K562 (cell line): ENCODE measurements around the gene R3HDM2. TPM values are rescaled to one million over a fixed set of nuclear protein-coding genes. Genes with fewer than 3 reads are reported as not detected.
A peak's percentile ranks its signal among the peaks of the same experiment; 100 is the strongest.

Experiments
- ATAC-seq: fragments of 200-7000 bp; cut with Tn5 transposase; 3 replicates; pipeline ENCODE4 v1.9.1; 2020; ENCODE audit warnings: moderate library complexity
- BruUV-seq: library from RNA; stranded (reverse); fragments of 400-500 nt; replicated peaks from 2 replicates; lab custom pipeline; 2021; lab: Mats Ljungman, UMichigan
- CTCF ChIA-PET: fragments of 300-600 bp; formaldehyde crosslinking; extraction: SDS; loops from one replicate; lab custom pipeline; 2021; ENCODE audit warnings: low intra/inter-chr PET ratio; lab: Yijun Ruan, JAX
- POLR2A ChIA-PET: fragments of 300-600, 350-650 bp; sonication (Branson Sonifier 250); formaldehyde crosslinking; extraction: SDS; loops from one replicate; lab custom pipeline; 2021; ENCODE audit warnings: antibody characterized with exemption, inconsistent platforms; lab: Yijun Ruan, JAX
- DNase-seq, 4 experiments: peaks; one replicate each; pipeline versions ENCODE4 v3.0.0 to v3.0.0-alpha.2; 2011 to 2018; ENCODE audit warnings: low spot score in 3 of 4, mixed read lengths in 3 of 4; ENCODE audit errors: extremely low read depth in 1 of 4
- FAIRE-seq: peaks from 2 replicates; lab custom pipeline; 2011; peaks lifted over from hg19 to GRCh38; lab: Jason Lieb, UNC
- H2AFZ ChIP-seq: 2 replicates; pipeline ENCODE4 v1.6.0; 2011; ENCODE audit warnings: low read depth, low read length, control low read depth, inconsistent platforms
- H3K27ac ChIP-seq: fragments of 200-600 bp; 3 replicates; pipeline ENCODE4 v1.8.0; 2011; ENCODE audit warnings: low read depth, mild to moderate bottlenecking, control low read depth, inconsistent platforms, low read length, moderate library complexity, mixed read lengths; ENCODE audit errors: extremely low read depth
- H3K27me3 ChIP-seq, 2 experiments: fragments of 300-600 bp in 1 of 2; 2 replicates in 1 of 2; 3 replicates in 1 of 2; pipeline versions ENCODE4 v1.6.0 to v1.8.0; 2011; ENCODE audit warnings: inconsistent platforms in 2 of 2, low read length in 2 of 2, mild to moderate bottlenecking in 1 of 2, mixed read lengths in 1 of 2, moderate library complexity in 1 of 2; ENCODE audit not compliant: control insufficient read depth in 2 of 2, insufficient read depth in 2 of 2
- H3K36me3 ChIP-seq: fragments of 300-600 bp; 3 replicates; pipeline ENCODE4 v1.8.0; 2011; ENCODE audit warnings: mild to moderate bottlenecking, low read length, inconsistent platforms; ENCODE audit not compliant: control insufficient read depth, insufficient read depth
- H3K4me1 ChIP-seq, 2 experiments: fragments of 200-600 bp in 1 of 2; replicated peaks in 1 of 2; 2 replicates in 1 of 2; 3 replicates in 1 of 2; pipeline versions ENCODE4 v1.5.1 to v1.8.0; 2011; ENCODE audit warnings: inconsistent platforms in 2 of 2, low read length in 2 of 2, mild to moderate bottlenecking in 1 of 2, mixed read lengths in 1 of 2, moderate library complexity in 1 of 2; ENCODE audit not compliant: control insufficient read depth in 2 of 2, insufficient read depth in 2 of 2
- H3K4me2 ChIP-seq: 2 replicates; pipeline ENCODE4 v1.6.1; 2011; ENCODE audit warnings: low read length, control low read depth, inconsistent platforms, mixed read lengths; ENCODE audit not compliant: insufficient read depth
- H3K4me3 ChIP-seq: fragments of 200-600 bp; sonication (generic), shearing (Covaris generic); 2 replicates; pipeline ENCODE4 v1.5.1; 2016; ENCODE audit warnings: control low read depth, inconsistent platforms
- H3K79me2 ChIP-seq: fragments of 200-600 bp; 3 replicates; pipeline ENCODE4 v1.8.0; 2011; ENCODE audit warnings: low read length, inconsistent platforms; ENCODE audit not compliant: control insufficient read depth, insufficient read depth
- H3K9ac ChIP-seq, 2 experiments: 2 replicates each; pipeline versions ENCODE4 v1.6.0 to v1.6.1; 2011; ENCODE audit warnings: low read depth in 2 of 2, low read length in 2 of 2, control low read depth in 1 of 2, inconsistent platforms in 1 of 2, mild to moderate bottlenecking in 1 of 2, mixed read lengths in 1 of 2; ENCODE audit not compliant: insufficient read depth in 1 of 2
- H3K9me1 ChIP-seq: one replicate; pipeline ENCODE4 v1.6.0; 2011; ENCODE audit warnings: inconsistent platforms, mild to moderate bottlenecking, low read length, moderate library complexity; ENCODE audit not compliant: control insufficient read depth, insufficient read depth
- H3K9me3 ChIP-seq: replicated peaks from 2 replicates; pipeline ENCODE4 v1.5.1; 2011; ENCODE audit warnings: low read depth, low read length, inconsistent platforms; ENCODE audit not compliant: control insufficient read depth, insufficient read depth
- H4K20me1 ChIP-seq: replicated peaks from 2 replicates; pipeline ENCODE4 v1.6.1; 2011; ENCODE audit warnings: low read length, inconsistent platforms, mixed read lengths; ENCODE audit not compliant: control insufficient read depth, insufficient read depth
- C11orf30 ChIP-seq: fragments of 450-650 bp; IDR thresholded peaks from 2 replicates; pipeline ENCODE4 v1.6.1; 2016; ENCODE audit warnings: low read depth, mild to moderate bottlenecking
- CBFA2T3 ChIP-seq: fragments of 450-650 bp; IDR thresholded peaks from 2 replicates; pipeline ENCODE4 v1.6.1; 2017
- CBFB ChIP-seq: sonication (generic); formaldehyde crosslinking; IDR thresholded peaks from 2 replicates; pipeline ENCODE4 v1.4.0; 2020; ENCODE audit warnings: mild to moderate bottlenecking, missing genetic modification reagents
- ILF3 ChIP-seq: fragments of 450-650 bp; IDR thresholded peaks from 2 replicates; pipeline ENCODE4 v1.6.1; 2018; ENCODE audit warnings: antibody characterized with exemption, mild to moderate bottlenecking, moderate library complexity, borderline replicate concordance
- PCBP1 ChIP-seq: fragments of 200-400 bp; formaldehyde crosslinking; IDR thresholded peaks from 2 replicates; pipeline ENCODE4 v1.6.1; 2018; ENCODE audit warnings: mild to moderate bottlenecking, low read depth, low read length; ENCODE audit not compliant: poor library complexity, severe bottlenecking
- SMAD3 ChIP-seq: fragments of 450-650 bp; formaldehyde crosslinking; conservative IDR thresholded peaks from 2 replicates; pipeline ENCODE4 v1.4.0; 2020; ENCODE audit warnings: mild to moderate bottlenecking
- TCF3 ChIP-seq: sonication (generic); formaldehyde crosslinking; IDR thresholded peaks from 2 replicates; pipeline ENCODE4 v1.4.0; 2020; ENCODE audit warnings: mild to moderate bottlenecking, missing genetic modification reagents
- TSC22D4 ChIP-seq: fragments of 450-650 bp; IDR thresholded peaks from 2 replicates; pipeline ENCODE4 v1.6.1; 2016; ENCODE audit warnings: missing genetic modification characterization, missing biosample characterization, control low read depth
- U2AF1 ChIP-seq: fragments of 200-400 bp; formaldehyde crosslinking; optimal IDR thresholded peaks from 2 replicates; pipeline ENCODE3; 2017; ENCODE audit warnings: mild to moderate bottlenecking, low read depth, low read length, moderate library complexity
- ZNF316 ChIP-seq: fragments of 450-650 bp; IDR thresholded peaks from 2 replicates; pipeline ENCODE4 v1.6.1; 2016
- ZNF766 ChIP-seq: fragments of 200-800 bp; sonication (Bioruptor generic); conservative IDR thresholded peaks from 2 replicates; pipeline ENCODE4 v1.6.1; 2016; ENCODE audit warnings: missing genetic modification characterization, missing compliant biosample characterization
- WGBS: fragments of 100-300 bp; shearing (Covaris generic); methylation state at CpG from one replicate; pipeline ENCODE4 v1.1.6; 2016; ENCODE audit warnings: low coverage, mixed read lengths; ENCODE audit not compliant: insufficient coverage; ENCODE audit errors: missing lambda C conversion rate; 5-methylcytosine and 5-hydroxymethylcytosine counted together
- in situ Hi-C: fragments of 300-500 bp; cut with MboI; formaldehyde crosslinking; loops from 4 replicates; pipeline ENCODE4 v1.15.0; 2018; ENCODE audit warnings: inconsistent platforms, mixed read lengths
- intact Hi-C: fragments of 100-400 bp; cut with micrococcal nuclease; formaldehyde crosslinking; loops from 2 replicates; pipeline ENCODE4 v1.14.2; 2022
- polyA plus RNA-seq, 8 experiments: library from polyadenylated mRNA; depleted of rRNA in 4 of 8; stranded (reverse) in 5 of 8; unstranded in 3 of 8; fragments of >200 nt; fragmentation: Nextera tagmentation in 2 of 8; fragmentation: Illumina TruSeq in 1 of 8; extraction: Ambion mirVana in 2 of 8; extraction: Trizol in 1 of 8; gene quantifications; 2 replicates each; pipeline versions ENCODE4 v1.2.1 to v1.2.3, GENCODE V29; 2011 to 2014; ENCODE audit warnings: inconsistent platforms in 1 of 8, missing spikeins in 1 of 8
- total RNA-seq, 7 experiments: library from RNA; depleted of rRNA in 6 of 7; stranded (reverse); fragments of >200 nt in 6 of 7; fragmentation: Illumina TruSeq in 2 of 7; extraction: Trizol in 2 of 7; gene quantifications; 2 replicates each; pipeline versions ENCODE4 v1.2.1 to v1.2.3, GENCODE V29; 2011 to 2021; ENCODE audit warnings: low replicate concordance in 1 of 7
- TF ChIP-seq, protein P1 (sequence below): fragments of 250-450 bp; sonication (Bioruptor Pico); IDR thresholded peaks from 2 replicates; pipeline ENCODE4 v1.5.0; 2022; ENCODE audit warnings: mild to moderate bottlenecking

The R3HDM2 gene
- total and polyA plus RNA-seq, 9 of the 15 experiments (the other 6 are each of a cell fraction or from before 2014, with no cell fraction given) = 3.3 to 18.8 (median 9.0) TPM

DNA sequence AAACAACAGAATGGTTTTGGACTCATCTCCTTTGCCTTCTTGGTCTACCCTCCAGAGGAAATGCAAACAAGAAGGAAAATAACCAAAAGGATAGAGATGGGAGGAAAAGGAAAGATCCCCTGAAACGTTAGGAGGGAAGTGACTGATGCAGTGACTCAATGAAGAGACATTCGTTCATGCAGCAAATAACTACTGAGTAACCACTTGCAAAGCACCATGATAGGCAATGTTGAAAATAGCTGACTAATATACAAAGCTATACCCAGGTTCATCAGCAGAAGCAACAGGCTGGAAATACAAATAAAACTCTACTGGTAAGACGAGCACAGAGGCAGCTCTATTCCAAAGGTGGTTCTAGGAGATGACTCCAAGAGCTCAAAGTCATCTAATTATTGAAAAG is 41.8 kb downstream of the R3HDM2 start (continued):
- TF ChIP-seq ILF3 (no peak), ZNF316 (peak; percentile 78), TSC22D4 (tag) (no peak), CBFB (CRISPR knock-in tag) (no peak), U2AF1 (no peak), C11orf30 (peak; percentile 67)
- TF ChIP-seq, protein P1, sequence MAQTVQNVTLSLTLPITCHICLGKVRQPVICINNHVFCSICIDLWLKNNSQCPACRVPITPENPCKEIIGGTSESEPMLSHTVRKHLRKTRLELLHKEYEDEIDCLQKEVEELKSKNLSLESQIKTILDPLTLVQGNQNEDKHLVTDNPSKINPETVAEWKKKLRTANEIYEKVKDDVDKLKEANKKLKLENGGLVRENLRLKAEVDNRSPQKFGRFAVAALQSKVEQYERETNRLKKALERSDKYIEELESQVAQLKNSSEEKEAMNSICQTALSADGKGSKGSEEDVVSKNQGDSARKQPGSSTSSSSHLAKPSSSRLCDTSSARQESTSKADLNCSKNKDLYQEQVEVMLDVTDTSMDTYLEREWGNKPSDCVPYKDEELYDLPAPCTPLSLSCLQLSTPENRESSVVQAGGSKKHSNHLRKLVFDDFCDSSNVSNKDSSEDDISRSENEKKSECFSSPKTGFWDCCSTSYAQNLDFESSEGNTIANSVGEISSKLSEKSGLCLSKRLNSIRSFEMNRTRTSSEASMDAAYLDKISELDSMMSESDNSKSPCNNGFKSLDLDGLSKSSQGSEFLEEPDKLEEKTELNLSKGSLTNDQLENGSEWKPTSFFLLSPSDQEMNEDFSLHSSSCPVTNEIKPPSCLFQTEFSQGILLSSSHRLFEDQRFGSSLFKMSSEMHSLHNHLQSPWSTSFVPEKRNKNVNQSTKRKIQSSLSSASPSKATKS = no peak
- TF ChIP-seq, all 486 proteins: peak for 3

DNA sequence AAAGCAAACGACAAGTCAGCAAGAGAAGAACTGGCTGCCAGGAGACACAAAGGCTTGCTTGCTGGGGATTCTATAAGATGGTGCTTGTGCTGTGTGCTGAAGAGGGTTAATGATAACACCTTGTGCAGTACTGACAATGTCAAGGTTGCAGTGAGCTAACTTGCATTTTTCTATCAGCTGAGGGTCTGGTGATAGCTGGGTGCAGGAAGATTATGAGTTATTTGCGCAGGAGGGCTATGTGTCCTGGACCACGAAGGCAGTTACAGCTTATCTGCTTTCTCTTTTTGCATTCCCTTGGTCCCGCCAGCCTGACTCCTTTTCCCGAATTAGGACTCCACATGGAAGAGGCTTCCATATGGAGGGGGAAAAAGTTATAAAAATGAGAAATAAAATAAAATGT is 42.4 kb downstream of the R3HDM2 start:
- ATAC-seq = peak; percentile 38; the same call in 1 of the 3 replicates
- intact Hi-C loops = no loop called here
- H3K9me1 ChIP-seq = no peaks in the 10 kb centered on the region
- peak; percentile 49 for FAIRE-seq
- H3K36me3 ChIP-seq = 0 out of 3 replicates have a peak, but pooled peaks cover 3% of the 10 kb centered on the region
- no peaks in the 10 kb centered on the region for H3K79me2 ChIP-seq
- H4K20me1 ChIP-seq = no peaks in the 10 kb centered on the region
- H2AFZ ChIP-seq = no peak overlapping the region
- no peak overlapping the region for H3K27ac ChIP-seq
- POLR2A ChIA-PET = interaction anchor here (0.5 to 1.7 kb wide), 5 partner anchors 10 to 165 kb away, joined by 3 to 6 read pairs (median 3); no protein-coding TSS in a partner anchor
- no TSS peak for BruUV-seq
- H3K9ac ChIP-seq = peak overlapping the region in 1 of 2 experiments; percentile 14; a peak in 1 of 4 replicates
- CTCF ChIA-PET = no interaction called here
- no peaks in the 10 kb centered on the region for H3K9me3 ChIP-seq
- peak in 1 of 4 experiments; percentile 26 for DNase-seq
- in situ Hi-C loops = no loop called here
- no peaks in the 10 kb centered on the region for H3K27me3 ChIP-seq
- H3K4me3 ChIP-seq = no peak overlapping the region
- H3K4me2 ChIP-seq = peak overlapping the region; percentile 12; the same call in 1 of the 2 replicates
- WGBS = 36% methylated on average over 5 of the region's 5 CpGs
- H3K4me1 ChIP-seq = peaks cover 0 to 9% of the 10 kb centered on the region in 2 experiments; a peak in 2 of 5 replicates
- peak; percentile 62 for TF ChIP-seq CBFA2T3
- no peak for TF ChIP-seq SMAD3 (CRISPR knock-in tag)
- TF ChIP-seq ZNF766 (CRISPR knock-in tag) = no peak
- no peak for TF ChIP-seq PCBP1
- TF ChIP-seq TCF3 = 0 out of 2 replicates have a peak, but pooled peaks have one; percentile 10
